Heart left ventricle (tissue), 16 donors: ENCODE data around the gene KDM2A. TPM values are rescaled to one million over a fixed set of nuclear protein-coding genes. Genes with fewer than 3 reads are reported as not detected.
A peak's percentile ranks its signal among the peaks of the same experiment; 100 is the strongest.

ENCODE experiments used
- ATAC-seq, 4 donors: fragments of 200-7000 bp; cut with Tn5 transposase; one replicate each; pipeline ENCODE4 v1.9.1; 2020 to 2022; ENCODE audit warnings: moderate library complexity in 4 of 4, mild to moderate bottlenecking in 3 of 4, moderate number of reproducible peaks in 1 of 4
- DNase-seq, 5 donors: peaks; one replicate each; pipeline ENCODE4 v3.0.0-alpha.2; 2020
- H3K27ac ChIP-seq, 12 donors: fragments of 200-600 bp; sonication (generic) in 4 of 12; one replicate each; pipeline versions ENCODE4 v1.5.0 to v1.8.0; 2016 to 2022; ENCODE audit warnings: mild to moderate bottlenecking in 2 of 12
- H3K27me3 ChIP-seq, 9 donors: fragments of 200-600 bp; sonication (generic) in 2 of 9; one replicate each; pipeline versions ENCODE4 v1.5.1 to v1.8.0; 2016 to 2022; ENCODE audit warnings: mild to moderate bottlenecking in 3 of 9
- H3K36me3 ChIP-seq, 9 donors: fragments of 200-600 bp; sonication (generic) in 2 of 9; one replicate each; pipeline versions ENCODE4 v1.5.0 to v1.8.0; 2018 to 2022; ENCODE audit warnings: mild to moderate bottlenecking in 2 of 9
- H3K4me1 ChIP-seq, 12 donors: fragments of 200-600 bp; sonication (generic) in 4 of 12; one replicate each; pipeline versions ENCODE4 v1.5.0 to v1.8.0; 2016 to 2022; ENCODE audit warnings: mild to moderate bottlenecking in 3 of 12
- H3K4me3 ChIP-seq, 12 donors: fragments of 200-600 bp; sonication (generic) in 4 of 12; one replicate each; pipeline versions ENCODE4 v1.5.0 to v1.8.0; 2017 to 2022; ENCODE audit warnings: mild to moderate bottlenecking in 9 of 12, moderate library complexity in 4 of 12
- H3K9me3 ChIP-seq, 12 donors: fragments of 200-600 bp; sonication (generic) in 4 of 12; one replicate each; pipeline versions ENCODE4 v1.5.0 to v1.8.0; 2016 to 2022; ENCODE audit warnings: mild to moderate bottlenecking in 1 of 12
- CTCF ChIP-seq, 12 donors: fragments of 200-600 bp; sonication (generic) in 4 of 12; IDR thresholded peaks; one replicate each; pipeline versions ENCODE4 v1.5.0 to v1.8.0; 2018 to 2022; ENCODE audit warnings: antibody characterized with exemption in 12 of 12, mild to moderate bottlenecking in 5 of 12
- POLR2A ChIP-seq, 2 donors: fragments of 450-650 bp; IDR thresholded peaks; one replicate each; pipeline ENCODE4 v1.6.1; 2017; ENCODE audit warnings: antibody characterized with exemption in 2 of 2, mild to moderate bottlenecking in 2 of 2, moderate library complexity in 2 of 2
- WGBS, 4 donors: extraction: QIAGEN DNeasy Blood & Tissue Kit in 2 of 4; methylation state at CpG; one replicate each; pipeline versions ENCODE4 v1.1.5 to v1.1.7; 2013 to 2018; 5-methylcytosine and 5-hydroxymethylcytosine counted together
- intact Hi-C, 10 donors: fragments of 100-400 bp; cut with DNase I; formaldehyde crosslinking; loops; one replicate each; pipeline versions ENCODE4 v1.11.1 to v1.14.2; 2022
- polyA plus RNA-seq, 2 donors: library from polyadenylated mRNA; stranded (reverse); fragments of 200-250 nt; gene quantifications; one replicate each; pipeline ENCODE4 v1.2.3, GENCODE V29; 2013
- total RNA-seq, 9 donors: library from RNA; depleted of rRNA in 2 of 9; stranded (reverse); fragments of >200 nt in 2 of 9; fragmentation: NEBNext Ultra II Directional in 3 of 9; extraction: Animal tissue kit (Norgen Biotek cat#: 25700) in 3 of 9; gene quantifications; one replicate each; pipeline versions ENCODE4 v1.1.0 to v1.2.4, GENCODE V29; 2016 to 2023
- donor health status: ischemic (EF 13 %, LVEDD 7.1; RV severe dilation, severe dysfunction).
- donor health status: healthy with polysubstance abuse.
- donor health status: DM: no; HTN: yes; CAD: no.
- donor health status: DM: no; HTN: no; CAD: no.
- donor health status: ischemic (EF 25% LVEDD 6.9; RV normal size, moderate dysfunction).
- donor health status: ischemic (EF 25% LVEDD 5.7; RV mildly dilated, moderate dysfunction).
- donor health status: healthy.
- donor health status: DM: yes; HTN: yes; CAD: no.
- donor health status: ischemic (EF 35%, LVEDD 5.7; RV mildly dilated, moderate dysfunction).
- donor health status: nonischemic (EF 11% LVEDD 7.7; RV severe dilation, severe dysfunction).
- donor health status: DM: yes; HTN: yes; CAD: no.
- donor health status: PGD.
- donor health status: ischemic (EF 29% LVEDD 5.4; RV normal size, mild dysfunction).
- donor health status: nonischemic (EF 23%, LVEDD 6.1; RV moderate dilation, normal function).

The KDM2A gene
- total and polyA plus RNA-seq, 11 donors = 23.4 to 66.4 (median 37.3) TPM

- DNase-seq (no peak), ATAC-seq (no peak)
- Histone ChIP-seq H3K4me1 (peaks cover 0 to 43% (median 14%) of the 10 kb centered on the region in 12 donors), H3K27ac (peak overlapping the region in 7 of 12 donors; percentile 66 to 99 (median 98)), H3K4me3 (peak overlapping the region in 7 of 12 donors; percentile 30 to 99 (median 96)), H3K9me3 (no peaks in the 10 kb centered on the region), H3K27me3 (no peaks in the 10 kb centered on the region), H3K36me3 (peaks cover 0 to 4% (median 0%) of the 10 kb centered on the region in 9 donors)
- intact Hi-C loops = no loop called here
- 84 to 86% (median 85%) methylated on average over 7 of the region's 7 CpGs for WGBS, 4 donors
- TF ChIP-seq POLR2A (IDR thresholded peaks at IDR 0.05) = no peak
- TF ChIP-seq CTCF (IDR thresholded peaks at IDR 0.05) = no peak
Observed at GRCh38 chr11:67117176-67117575, 1.9 kb upstream of the KDM2A start.

GRCh38 chr11:67117672-67118180 lies 1.3 kb upstream of the KDM2A start:
- H3K36me3 ChIP-seq = peaks cover 0 to 10% (median 0%) of the 10 kb centered on the region in 9 donors
- H3K27me3 ChIP-seq = no peaks in the 10 kb centered on the region
- DNase-seq (peak; percentile 21 to 69 (median 37)), ATAC-seq (no peak)
- intact Hi-C loops = loop anchor here in 2 of 10 donors (2.0 kb wide), 1 partner anchor 123 kb away; no protein-coding TSS in a partner anchor
- 12 to 59% (median 28%) methylated on average over 6 to 65 of the region's 65 CpGs for WGBS, 4 donors
- no peaks in the 10 kb centered on the region for H3K9me3 ChIP-seq
- TF ChIP-seq CTCF (IDR thresholded peaks at IDR 0.05) (no peak), POLR2A (IDR thresholded peaks at IDR 0.05) (no peak)
- H3K4me3 ChIP-seq = peak overlapping the region in 11 of 12 donors; percentile 23 to 99 (median 69)
- peaks cover 0 to 48% (median 19%) of the 10 kb centered on the region in 12 donors for H3K4me1 ChIP-seq
- peak overlapping the region; percentile 87 to 99 (median 96) for H3K27ac ChIP-seq

GRCh38 chr11:67118181-67118766 lies 789 bp upstream of the KDM2A start:
- Histone ChIP-seq H3K27ac (peak overlapping the region; percentile 87 to 99 (median 96)), H3K9me3 (no peaks in the 10 kb centered on the region), H3K4me3 (peak overlapping the region; percentile 23 to 99 (median 62)), H3K4me1 (peaks cover 0 to 46% (median 22%) of the 10 kb centered on the region in 12 donors), H3K27me3 (no peaks in the 10 kb centered on the region), H3K36me3 (peaks cover 0 to 15% (median 0%) of the 10 kb centered on the region in 9 donors)
- intact Hi-C loops = loop anchor here in 2 of 10 donors (2.0 kb wide), 1 partner anchor 123 kb away; no protein-coding TSS in a partner anchor
- TF ChIP-seq CTCF (IDR thresholded peaks at IDR 0.05) (no peak), POLR2A (IDR thresholded peaks at IDR 0.05) (peak in 1 of 2 donors; percentile 11)
- DNase-seq (peak; percentile 48 to 77 (median 53)), ATAC-seq (peak in 2 of 4 donors; percentile 28 to 40)
- 0 to 5% (median 2%) methylated on average over 3 to 59 of the region's 59 CpGs for WGBS, 4 donors
